ENCODE data around the gene LARGE1.

LARGE1 gene

DNA sequence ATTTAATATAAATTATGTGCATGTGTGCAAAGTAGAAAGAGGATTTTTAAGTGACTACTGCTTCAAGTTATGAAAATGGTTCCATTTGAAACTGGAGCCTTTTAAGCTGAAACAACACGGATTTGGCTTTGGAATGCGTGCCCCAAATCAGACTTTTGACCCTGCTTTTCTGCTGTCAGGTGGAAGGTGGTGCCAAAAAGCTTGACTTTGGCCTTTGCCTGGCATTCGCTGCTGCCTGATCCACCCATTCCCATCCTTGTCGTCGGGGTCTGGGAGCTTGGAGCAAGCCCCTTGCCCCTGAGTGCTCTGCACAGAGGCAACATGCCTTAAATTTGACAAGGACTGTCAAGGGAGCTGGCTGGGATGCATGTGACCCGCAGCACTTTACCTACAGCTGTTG is 526.8 kb downstream of the LARGE1 start:
- TF ChIP-seq, protein P1, sequence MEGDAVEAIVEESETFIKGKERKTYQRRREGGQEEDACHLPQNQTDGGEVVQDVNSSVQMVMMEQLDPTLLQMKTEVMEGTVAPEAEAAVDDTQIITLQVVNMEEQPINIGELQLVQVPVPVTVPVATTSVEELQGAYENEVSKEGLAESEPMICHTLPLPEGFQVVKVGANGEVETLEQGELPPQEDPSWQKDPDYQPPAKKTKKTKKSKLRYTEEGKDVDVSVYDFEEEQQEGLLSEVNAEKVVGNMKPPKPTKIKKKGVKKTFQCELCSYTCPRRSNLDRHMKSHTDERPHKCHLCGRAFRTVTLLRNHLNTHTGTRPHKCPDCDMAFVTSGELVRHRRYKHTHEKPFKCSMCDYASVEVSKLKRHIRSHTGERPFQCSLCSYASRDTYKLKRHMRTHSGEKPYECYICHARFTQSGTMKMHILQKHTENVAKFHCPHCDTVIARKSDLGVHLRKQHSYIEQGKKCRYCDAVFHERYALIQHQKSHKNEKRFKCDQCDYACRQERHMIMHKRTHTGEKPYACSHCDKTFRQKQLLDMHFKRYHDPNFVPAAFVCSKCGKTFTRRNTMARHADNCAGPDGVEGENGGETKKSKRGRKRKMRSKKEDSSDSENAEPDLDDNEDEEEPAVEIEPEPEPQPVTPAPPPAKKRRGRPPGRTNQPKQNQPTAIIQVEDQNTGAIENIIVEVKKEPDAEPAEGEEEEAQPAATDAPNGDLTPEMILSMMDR (IDR thresholded peaks at IDR 0.05; ENCODE audit: low read length) = no peak
- TF ChIP-seq EZH2 (IDR thresholded peaks at IDR 0.05; ENCODE audit: borderline replicate concordance, low read length) = no peak
- H3K27ac ChIP-seq (ENCODE audit: low read depth, low read length, poor library complexity, severe bottlenecking) = no peak overlapping the region
- H4K20me1 ChIP-seq (ENCODE audit: insufficient read depth, low read length) = no peaks in the 10 kb centered on the region
- H3K4me1 ChIP-seq (ENCODE audit: insufficient read depth, low read length, severe bottlenecking) = no peaks in the 10 kb centered on the region
- no peak overlapping the region for H3K4me2 ChIP-seq (ENCODE audit: low read length)
- no peaks in the 10 kb centered on the region for H3K27me3 ChIP-seq (ENCODE audit: insufficient read depth, low read length)
- H3K79me2 ChIP-seq (ENCODE audit: insufficient read depth, low read length) = no peaks in the 10 kb centered on the region
- H3K36me3 ChIP-seq (ENCODE audit: insufficient read depth, low read length) = no peaks in the 10 kb centered on the region
- H3K4me3 ChIP-seq (ENCODE audit: low read depth, low read length, poor library complexity, severe bottlenecking) = no peak overlapping the region
- no peaks in the 10 kb centered on the region for H3K9me3 ChIP-seq (ENCODE audit: low read length)
- no peaks in the 10 kb centered on the region for H3K9me2 ChIP-seq (ENCODE audit: low read depth, low read length)
- H3F3A ChIP-seq (ENCODE audit: insufficient read depth, low read length) = no peaks in the 10 kb centered on the region
- H2AFZ ChIP-seq (ENCODE audit: low read length) = no peak overlapping the region
- no peak overlapping the region for H3K9ac ChIP-seq (ENCODE audit: low read length)

DNA sequence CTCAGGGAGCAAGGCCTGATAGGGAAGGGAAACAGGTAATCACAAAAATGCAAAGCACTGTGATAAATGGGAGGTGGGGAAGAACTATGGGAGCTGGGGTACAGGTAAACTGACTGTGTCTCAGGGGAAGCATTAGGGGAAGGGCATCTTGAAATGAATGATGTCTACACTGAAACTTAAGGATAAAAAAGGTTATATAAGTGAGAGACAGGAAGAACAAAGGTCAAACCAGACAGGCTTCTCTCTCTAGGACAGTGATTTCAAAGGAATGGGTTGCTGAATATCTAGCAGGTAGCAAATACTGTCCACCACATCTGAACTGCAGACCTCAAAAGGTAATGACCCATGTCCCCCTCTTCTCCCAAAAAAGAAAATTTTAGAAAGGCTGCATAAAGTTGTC is 529.0 kb downstream of the LARGE1 start:
- no peaks in the 10 kb centered on the region for H3K27me3 ChIP-seq (ENCODE audit: insufficient read depth, low read length)
- no peak overlapping the region for H2AFZ ChIP-seq (ENCODE audit: low read length)
- H3K79me2 ChIP-seq (ENCODE audit: insufficient read depth, low read length) = no peaks in the 10 kb centered on the region
- no peaks in the 10 kb centered on the region for H3K36me3 ChIP-seq (ENCODE audit: insufficient read depth, low read length)
- H3K4me1 ChIP-seq (ENCODE audit: insufficient read depth, low read length, severe bottlenecking) = no peaks in the 10 kb centered on the region
- H3K4me3 ChIP-seq (ENCODE audit: low read depth, low read length, poor library complexity, severe bottlenecking) = no peak overlapping the region
- no peaks in the 10 kb centered on the region for H4K20me1 ChIP-seq (ENCODE audit: insufficient read depth, low read length)
- no peaks in the 10 kb centered on the region for H3K9me3 ChIP-seq (ENCODE audit: low read length)
- no peak overlapping the region for H3K4me2 ChIP-seq (ENCODE audit: low read length)
- no peak overlapping the region for H3K27ac ChIP-seq (ENCODE audit: low read depth, low read length, poor library complexity, severe bottlenecking)
- no peak overlapping the region for H3K9ac ChIP-seq (ENCODE audit: low read length)
- no peaks in the 10 kb centered on the region for H3F3A ChIP-seq (ENCODE audit: insufficient read depth, low read length)
- no peaks in the 10 kb centered on the region for H3K9me2 ChIP-seq (ENCODE audit: low read depth, low read length)
- TF ChIP-seq EZH2 (IDR thresholded peaks at IDR 0.05; ENCODE audit: borderline replicate concordance, low read length) = no peak
- TF ChIP-seq, protein P1 (IDR thresholded peaks at IDR 0.05; ENCODE audit: low read length) = no peak

DNA sequence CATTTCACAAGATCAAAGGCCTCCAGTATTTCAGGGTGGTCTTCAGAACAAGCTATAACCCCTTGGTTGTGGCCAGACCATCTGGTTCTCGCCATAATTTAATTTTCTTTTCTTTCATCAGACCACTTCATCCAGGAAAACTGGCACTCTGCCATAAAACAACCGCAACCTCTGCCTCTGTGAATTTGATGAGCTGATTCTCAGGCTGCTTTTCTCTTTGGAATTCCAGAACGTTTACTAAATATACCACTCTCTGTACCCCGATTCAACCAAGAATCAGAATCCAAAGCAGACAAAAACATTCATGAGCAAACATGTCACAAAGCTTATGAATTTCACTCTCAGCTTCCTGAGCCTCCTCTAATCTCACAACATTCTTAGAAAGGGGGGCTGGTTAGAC is 530.3 kb downstream of the LARGE1 start:
- no peak overlapping the region for H3K4me2 ChIP-seq (ENCODE audit: low read length)
- H3K27ac ChIP-seq (ENCODE audit: low read depth, low read length, poor library complexity, severe bottlenecking) = no peak overlapping the region
- no peak overlapping the region for H3K4me3 ChIP-seq (ENCODE audit: low read depth, low read length, poor library complexity, severe bottlenecking)
- no peaks in the 10 kb centered on the region for H3K27me3 ChIP-seq (ENCODE audit: insufficient read depth, low read length)
- no peaks in the 10 kb centered on the region for H3K36me3 ChIP-seq (ENCODE audit: insufficient read depth, low read length)
- H2AFZ ChIP-seq (ENCODE audit: low read length) = no peak overlapping the region
- H3K79me2 ChIP-seq (ENCODE audit: insufficient read depth, low read length) = no peaks in the 10 kb centered on the region
- H3K9me3 ChIP-seq (ENCODE audit: low read length) = no peaks in the 10 kb centered on the region
- TF ChIP-seq, protein P1 (IDR thresholded peaks at IDR 0.05; ENCODE audit: low read length) = no peak
- no peak for TF ChIP-seq EZH2 (IDR thresholded peaks at IDR 0.05; ENCODE audit: borderline replicate concordance, low read length)
- H4K20me1 ChIP-seq (ENCODE audit: insufficient read depth, low read length) = no peaks in the 10 kb centered on the region
- no peaks in the 10 kb centered on the region for H3K9me2 ChIP-seq (ENCODE audit: low read depth, low read length)
- no peak overlapping the region for H3K9ac ChIP-seq (ENCODE audit: low read length)
- no peaks in the 10 kb centered on the region for H3F3A ChIP-seq (ENCODE audit: insufficient read depth, low read length)
- H3K4me1 ChIP-seq (ENCODE audit: insufficient read depth, low read length, severe bottlenecking) = no peaks in the 10 kb centered on the region
